ENCODE data around the gene FLVCR1.

Gene FLVCR1

GRCh38 chr1:212944229-212944901 is 86.3 kb downstream of the FLVCR1 start:
- no peak overlapping the region for H3K4me3 ChIP-seq (ENCODE audit: low read depth, low read length)
- in situ Hi-C loops (cut with HindIII; ENCODE audit: low sequenced_read_pairs) = no loop called here
- no peak for TF ChIP-seq CTCF (IDR thresholded peaks at IDR 0.05; ENCODE audit: low read depth, low read length)
- no peak for DNase-seq (ENCODE audit: low read depth, low spot score)

DNA sequence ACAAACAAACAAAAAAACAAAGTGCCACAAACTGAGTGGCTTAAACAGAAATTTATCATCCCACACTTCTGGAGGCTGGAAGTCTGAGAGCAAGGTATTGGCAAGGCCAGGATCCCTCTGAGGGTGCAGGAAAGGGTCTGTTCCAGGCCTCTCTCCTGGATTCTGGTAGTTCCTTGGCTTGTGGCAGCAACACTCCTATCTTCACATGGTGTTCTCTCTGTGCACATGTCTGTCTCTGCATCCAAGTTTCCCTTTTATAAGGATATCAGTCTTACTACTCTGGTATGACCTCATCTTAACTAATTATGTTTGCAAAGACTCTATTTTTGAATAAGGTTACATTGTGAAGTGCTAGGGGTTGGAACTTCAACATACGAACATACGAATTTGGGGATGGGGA is 87.0 kb downstream of the FLVCR1 start:
- in situ Hi-C loops (cut with HindIII; ENCODE audit: low sequenced_read_pairs) = no loop called here
- DNase-seq (ENCODE audit: low read depth, low spot score) = no peak
- TF ChIP-seq CTCF (IDR thresholded peaks at IDR 0.05; ENCODE audit: low read depth, low read length) = no peak
- H3K4me3 ChIP-seq (ENCODE audit: low read depth, low read length) = no peak overlapping the region

DNA sequence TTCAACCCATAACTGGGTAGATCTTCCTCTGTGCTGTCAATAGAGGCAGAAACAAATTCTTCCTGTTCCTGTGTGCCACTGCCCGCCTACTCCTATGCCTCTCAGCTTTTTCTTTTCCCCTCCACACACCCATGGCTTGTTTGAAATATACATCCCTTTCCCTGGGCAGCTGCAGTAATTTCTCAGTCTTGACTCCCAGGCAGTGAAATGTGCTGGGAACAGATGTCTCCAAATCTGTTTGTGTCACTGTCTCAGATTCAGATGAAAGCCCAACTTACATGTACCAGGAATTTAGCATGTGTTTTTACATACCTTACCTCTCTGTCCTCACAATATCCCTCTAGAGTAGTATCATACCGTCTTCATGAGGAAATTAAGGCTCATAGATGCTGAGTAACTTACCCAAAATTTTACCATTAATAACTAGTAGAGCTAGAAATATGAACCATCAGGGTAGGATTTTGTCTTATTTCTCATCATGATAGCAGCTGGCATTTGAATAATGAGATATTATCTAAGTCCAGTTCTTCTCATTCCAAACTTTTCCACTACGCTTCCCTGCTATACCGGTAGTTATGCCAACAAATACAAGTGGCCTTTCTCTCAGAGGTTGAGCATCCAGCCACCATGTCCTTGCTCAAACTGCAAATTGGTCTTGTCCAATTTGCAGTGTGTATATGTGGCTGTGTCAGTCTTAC is 87.5 kb downstream of the FLVCR1 start:
- in situ Hi-C loops (cut with HindIII; ENCODE audit: low sequenced_read_pairs) = no loop called here
- H3K4me3 ChIP-seq (ENCODE audit: low read depth, low read length) = no peak overlapping the region
- no peak for TF ChIP-seq CTCF (IDR thresholded peaks at IDR 0.05; ENCODE audit: low read depth, low read length)
- no peak for DNase-seq (ENCODE audit: low read depth, low spot score)

DNA sequence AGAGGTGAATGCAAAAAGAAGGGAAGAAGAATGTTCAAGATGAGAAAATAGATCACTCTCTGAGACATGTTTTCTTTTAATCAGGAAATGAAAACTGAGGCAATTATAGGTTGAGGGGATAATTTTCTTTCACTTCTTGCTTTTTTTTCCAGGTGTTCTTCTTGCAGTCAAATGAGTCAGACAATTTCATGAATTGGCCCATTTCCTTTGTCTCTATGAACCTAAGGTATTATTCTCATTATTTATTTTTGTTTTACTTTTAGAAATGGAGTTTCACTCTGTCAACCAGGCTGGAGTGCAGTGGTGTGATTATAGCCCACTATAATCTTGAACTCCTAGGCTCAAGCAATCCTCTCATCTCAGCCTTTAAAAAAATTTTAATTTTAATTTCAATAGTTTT is 88.8 kb downstream of the FLVCR1 start:
- TF ChIP-seq CTCF (IDR thresholded peaks at IDR 0.05; ENCODE audit: low read depth, low read length) = no peak
- DNase-seq (ENCODE audit: low read depth, low spot score) = no peak
- in situ Hi-C loops (cut with HindIII; ENCODE audit: low sequenced_read_pairs) = no loop called here
- no peak overlapping the region for H3K4me3 ChIP-seq (ENCODE audit: low read depth, low read length)
